Ramos (cell line): ENCODE data around the gene MTMR11.
"Not testable (repeated sequence)": the region's sequence is repeated elsewhere in the genome, so short reads cannot be mapped to it uniquely, and the experiment has no call there.

Experiments
- in situ Hi-C: fragments of 300-500 bp; cut with MboI; formaldehyde crosslinking; loops from one replicate; pipeline ENCODE4 v1.14.3; 2022; ENCODE audit warnings: low sequenced_read_pairs; ENCODE audit not compliant: unreplicated experiment

The MTMR11 gene

DNA sequence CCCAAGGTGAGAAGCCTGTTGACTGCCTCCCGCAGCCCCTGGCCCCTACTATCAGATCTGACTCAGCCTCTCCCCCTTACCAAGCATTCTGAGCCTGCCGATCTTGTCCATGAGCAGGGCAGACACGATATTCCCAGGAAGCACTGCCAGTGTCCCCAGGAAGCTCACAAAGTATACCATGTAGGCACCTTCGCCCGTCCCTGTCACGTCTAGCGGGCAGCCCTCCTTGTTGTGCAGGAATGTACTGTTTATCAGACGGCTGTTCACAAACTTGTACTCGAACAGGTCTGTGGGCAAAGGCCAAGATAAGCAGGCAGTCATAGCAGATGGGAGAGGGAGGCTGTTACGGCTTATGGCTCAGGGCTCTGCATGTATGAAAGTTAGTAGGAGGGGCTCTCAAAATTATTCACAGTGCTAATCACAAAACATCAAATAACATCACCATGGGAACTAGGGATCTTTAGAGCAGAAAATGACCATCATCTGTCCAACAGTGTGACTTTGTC lies 30.1 kb downstream of the MTMR11 start:
- in situ Hi-C loops = no loop called here

DNA sequence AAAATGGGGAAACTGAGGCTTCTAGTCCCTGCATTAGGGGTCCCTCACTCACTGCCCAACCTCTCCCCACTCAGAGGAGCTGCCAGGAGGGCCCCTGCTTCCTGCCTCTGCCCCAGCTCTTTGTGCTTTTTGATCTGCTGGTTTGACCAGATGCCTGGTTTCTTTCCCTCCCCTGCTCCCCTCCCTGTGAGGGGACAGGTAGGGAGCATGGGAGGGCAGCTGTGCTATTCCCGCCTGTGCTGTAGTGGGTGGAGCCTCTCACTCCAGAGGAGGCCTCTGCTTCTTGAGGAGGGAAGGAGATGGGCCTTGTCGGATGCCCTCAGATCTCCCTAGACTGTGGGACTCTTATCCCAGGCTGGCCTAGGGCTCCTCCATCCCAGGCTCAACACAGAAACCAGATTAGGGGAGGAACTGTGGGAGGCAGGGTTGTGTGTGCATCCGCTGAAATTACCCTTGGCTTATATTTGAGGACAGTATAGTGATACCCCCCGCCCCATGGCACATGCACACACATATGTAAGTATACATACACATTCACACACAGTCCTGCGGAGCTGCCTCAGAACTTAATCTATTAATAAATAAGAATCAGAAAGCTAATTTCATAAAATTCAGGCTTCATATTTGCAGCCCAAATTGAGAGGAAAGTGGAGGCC lies 32.7 kb downstream of the MTMR11 start:
- in situ Hi-C loops = no loop called here

DNA sequence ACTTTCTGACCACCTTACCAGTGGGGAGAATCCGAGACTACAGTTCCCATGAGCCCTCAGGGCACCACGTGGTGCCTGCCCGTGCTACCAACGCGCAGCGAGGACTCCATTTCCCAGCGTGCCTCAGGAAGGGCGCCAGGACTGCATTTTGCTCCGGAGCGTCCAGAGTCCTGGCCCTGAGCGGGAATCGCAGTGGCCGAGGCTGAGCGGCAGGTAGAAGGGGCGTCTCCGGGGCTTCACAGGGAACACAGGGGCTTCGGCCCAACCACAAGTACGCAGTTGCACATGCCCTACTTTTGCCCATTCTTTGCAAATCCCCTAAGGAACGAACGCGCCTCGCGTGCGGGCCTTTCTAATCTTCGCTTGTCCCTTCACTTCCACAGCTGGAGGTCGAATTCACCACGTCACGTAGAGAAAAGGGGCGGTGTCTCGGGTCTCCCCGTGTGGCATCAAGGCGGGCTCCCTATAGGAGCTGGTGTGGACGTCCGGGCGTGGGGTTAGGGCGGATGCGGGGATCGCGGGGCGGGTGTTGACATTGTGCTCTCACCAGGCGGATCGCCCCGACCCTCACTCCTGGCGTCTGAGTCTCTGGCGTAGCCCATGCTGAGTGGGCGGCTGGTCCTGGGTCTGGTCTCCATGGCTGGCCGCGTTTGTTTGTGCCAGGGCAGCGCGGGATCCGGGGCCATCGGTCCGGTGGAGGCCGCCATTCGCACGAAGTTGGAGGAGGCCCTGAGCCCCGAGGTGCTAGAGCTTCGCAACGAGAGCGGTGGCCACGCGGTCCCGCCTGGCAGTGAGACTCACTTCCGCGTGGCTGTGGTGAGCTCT lies 37.0 kb downstream of the MTMR11 start, which contains the start of gene BOLA1:
Gene BOLA1, plus strand, starts transcription at position 109 of the 825 bp plus-strand sequence. Its CDS starts 492 bp downstream, at position 601.
- in situ Hi-C loops = no loop called here

DNA sequence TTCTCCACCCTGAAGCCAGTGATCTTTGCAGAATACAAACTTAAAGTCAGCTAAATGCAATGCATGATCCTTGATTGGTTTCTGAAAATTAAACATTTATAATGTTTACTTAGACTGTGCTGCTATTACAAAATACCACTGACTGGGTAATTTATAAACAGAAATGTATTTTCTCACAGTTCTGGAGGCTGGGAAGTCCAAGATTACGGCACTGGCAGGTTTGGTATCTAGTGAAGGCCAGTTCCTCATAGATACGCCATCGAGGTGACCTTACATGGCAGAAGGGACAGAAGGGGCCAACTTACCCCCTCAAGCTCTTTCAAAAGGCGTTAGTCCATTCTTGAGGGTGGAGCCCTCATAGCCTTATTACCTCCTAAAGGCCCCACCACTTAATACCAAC lies 40.1 kb downstream of the MTMR11 start:
- in situ Hi-C loops = no loop called here

DNA sequence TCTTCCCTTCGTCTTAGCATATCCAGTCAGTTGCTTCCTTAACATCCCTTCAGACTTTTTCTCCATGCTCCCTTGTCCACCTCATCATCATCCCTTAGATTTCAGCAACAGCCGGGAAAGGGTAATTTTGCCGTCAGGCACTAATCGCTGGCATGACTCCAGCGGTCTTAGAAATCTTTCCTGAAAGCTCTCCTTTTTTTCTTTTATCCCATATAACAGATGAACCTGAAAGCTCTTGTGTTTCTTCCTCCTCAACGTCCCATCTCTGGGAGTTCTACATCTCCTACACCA lies 47.7 kb downstream of the MTMR11 start:
- in situ Hi-C loops = no loop called here

DNA sequence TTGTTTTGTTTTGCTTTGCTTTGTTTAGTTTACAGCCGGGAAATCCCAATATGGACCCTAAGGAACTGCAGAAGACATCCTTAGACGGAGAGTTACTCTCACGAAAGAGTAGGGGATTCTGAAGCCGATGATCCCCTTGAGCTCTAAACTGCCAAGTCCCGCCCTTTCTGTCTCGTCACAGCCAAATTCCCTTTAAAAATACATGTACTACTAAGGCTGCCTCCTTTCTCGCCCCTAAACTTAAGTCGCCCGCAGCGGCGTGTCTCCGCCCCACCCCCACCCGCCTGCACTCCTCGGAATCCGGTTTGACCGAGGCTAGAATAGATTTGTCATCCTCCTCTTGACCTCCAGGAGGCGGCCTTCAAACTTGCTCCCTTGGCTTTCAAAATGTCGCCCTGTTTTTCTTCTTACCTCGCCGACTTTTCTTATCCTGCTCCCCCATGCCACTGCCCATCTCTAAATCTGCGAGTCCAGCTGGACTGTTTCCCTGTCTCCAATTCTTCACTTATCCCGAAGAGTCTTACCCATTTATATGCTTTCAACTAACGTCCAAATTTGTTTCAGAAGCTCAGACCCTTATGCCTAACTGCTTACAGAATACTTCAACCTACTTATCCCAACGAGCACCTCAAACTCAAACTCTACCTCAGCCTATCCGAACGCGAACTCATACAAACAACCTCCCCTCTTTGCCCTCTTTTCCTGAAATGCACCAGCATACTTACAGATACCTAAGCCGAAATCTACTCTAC lies 48.3 kb downstream of the MTMR11 start:
- in situ Hi-C loops = no loop called here

DNA sequence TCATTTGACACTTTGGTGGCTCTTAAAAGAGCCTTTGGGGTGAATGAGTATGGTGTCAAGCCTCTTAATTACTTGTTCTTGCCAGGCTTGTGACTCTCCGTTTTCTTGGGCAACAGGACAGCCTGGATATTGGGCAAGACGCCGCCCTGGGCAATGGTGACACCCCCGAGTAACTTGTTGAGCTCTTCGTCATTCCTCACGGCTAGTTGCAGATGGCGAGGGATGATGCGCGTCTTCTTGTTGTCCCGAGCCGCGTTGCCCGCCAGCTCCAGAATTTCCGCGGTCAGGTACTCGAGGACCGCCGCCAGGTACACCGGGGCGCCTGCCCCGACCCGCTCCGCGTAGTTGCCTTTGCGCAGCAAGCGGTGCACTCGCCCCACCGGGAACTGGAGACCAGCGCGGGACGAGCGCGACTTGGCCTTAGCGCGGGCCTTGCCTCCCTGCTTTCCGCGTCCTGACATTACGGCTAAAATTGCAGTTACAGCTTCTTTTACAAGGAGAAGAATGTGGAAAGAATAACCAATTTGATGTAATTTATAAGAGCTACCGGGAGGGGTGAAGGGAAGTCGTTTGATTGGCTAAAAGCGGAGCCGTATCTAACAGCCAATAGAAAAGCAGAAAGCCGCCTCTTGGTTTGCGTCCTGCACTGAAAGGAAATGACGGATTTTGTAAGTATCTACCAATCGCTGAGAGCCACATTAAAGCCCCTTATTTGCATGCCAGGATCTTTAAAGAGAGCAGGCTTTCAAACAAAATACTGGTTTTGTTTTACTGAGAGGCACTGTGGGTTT lies 49.0 kb downstream of the MTMR11 start:
- in situ Hi-C loops = no loop called here

DNA sequence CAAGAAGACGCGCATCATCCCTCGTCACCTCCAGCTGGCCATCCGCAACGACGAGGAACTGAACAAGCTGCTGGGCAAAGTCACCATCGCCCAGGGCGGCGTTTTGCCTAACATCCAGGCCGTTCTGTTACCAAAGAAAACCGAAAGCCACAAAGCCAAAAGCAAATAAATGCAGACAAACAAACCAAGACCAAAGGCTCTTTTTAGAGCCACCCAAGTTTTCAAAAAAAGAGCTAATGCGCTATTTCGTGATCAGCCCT lies 49.6 kb downstream of the MTMR11 start:
- in situ Hi-C loops = not testable (repeated sequence)

DNA sequence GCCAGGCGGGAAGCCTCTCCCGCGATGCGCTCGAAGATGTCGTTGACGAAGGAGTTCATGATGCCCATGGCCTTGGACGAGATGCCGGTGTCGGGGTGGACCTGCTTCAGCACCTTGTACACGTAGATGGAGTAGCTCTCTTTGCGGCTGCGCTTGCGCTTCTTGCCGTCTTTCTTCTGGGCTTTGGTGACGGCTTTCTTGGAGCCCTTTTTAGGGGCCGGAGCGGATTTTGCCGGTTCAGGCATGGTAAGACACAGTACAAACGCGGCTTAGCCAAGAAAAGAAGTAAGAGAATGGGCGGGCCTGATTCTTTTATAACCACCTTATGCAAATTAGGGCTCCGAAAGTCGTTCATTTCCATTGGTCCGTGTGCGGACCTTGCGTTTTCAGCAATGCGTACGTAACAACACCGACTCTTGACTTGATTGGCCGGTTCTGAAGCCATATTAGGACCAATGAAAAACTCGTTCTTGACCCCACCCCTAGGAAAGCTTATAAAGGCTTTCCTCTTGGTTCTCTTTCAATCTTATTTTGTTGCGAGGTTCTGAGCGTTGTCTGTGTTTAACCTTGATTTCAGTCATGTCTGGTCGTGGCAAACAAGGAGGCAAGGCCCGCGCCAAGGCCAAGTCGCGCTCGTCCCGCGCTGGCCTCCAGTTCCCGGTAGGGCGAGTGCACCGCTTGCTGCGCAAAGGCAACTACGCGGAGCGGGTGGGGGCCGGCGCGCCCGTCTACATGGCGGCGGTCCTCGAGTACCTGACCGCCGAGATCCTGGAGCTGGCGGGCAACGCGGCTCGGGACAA lies 50.1 kb downstream of the MTMR11 start:
- in situ Hi-C loops = no loop called here

DNA sequence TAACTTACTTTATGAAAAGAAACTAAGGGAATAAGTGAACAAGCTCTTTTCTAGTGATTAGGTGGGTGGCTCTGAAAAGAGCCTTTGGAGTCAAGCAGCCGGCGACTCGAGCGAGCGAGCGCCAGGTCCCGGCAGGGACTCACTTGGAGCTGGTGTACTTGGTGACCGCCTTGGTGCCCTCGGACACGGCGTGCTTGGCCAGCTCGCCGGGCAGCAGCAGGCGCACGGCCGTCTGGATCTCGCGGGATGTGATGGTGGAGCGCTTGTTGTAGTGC lies 50.6 kb downstream of the MTMR11 start:
- in situ Hi-C loops = not testable (repeated sequence)

DNA sequence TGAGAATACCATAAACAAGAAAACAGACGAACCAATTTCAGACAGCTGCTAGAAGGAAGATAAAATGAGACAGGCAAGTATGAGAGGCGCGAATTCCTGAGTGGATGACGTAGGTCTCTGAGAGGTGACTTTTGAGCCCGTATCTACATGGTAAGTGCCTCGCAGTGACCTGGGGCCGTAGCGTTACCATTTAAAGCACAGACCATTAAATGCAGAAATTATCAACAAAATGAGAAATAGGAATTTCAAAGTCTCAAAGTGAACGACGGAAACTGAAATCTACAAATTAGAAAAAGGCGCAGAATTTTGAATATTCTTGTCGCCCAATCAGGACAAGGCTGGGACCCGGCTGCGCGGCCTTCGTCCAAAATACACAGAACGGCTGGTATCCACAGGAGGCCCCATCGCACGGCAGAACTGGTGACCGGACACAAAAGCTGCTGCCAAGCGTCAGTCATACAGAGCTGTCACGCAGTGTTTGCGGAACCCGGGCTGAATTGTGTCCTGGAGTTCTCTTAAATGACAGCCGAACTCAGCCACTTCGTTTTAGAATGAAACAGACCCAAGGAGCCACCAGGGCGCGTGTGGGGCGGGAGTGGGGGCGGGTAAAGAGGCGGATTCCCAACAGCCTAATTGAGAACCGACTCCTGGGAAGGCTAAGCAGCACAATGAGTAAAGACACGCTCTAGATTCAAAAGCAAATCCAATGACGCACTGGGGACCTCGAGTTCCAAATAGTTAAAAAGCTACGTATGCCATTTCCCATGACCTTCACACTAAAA lies 51.1 kb downstream of the MTMR11 start:
- in situ Hi-C loops = no loop called here

DNA sequence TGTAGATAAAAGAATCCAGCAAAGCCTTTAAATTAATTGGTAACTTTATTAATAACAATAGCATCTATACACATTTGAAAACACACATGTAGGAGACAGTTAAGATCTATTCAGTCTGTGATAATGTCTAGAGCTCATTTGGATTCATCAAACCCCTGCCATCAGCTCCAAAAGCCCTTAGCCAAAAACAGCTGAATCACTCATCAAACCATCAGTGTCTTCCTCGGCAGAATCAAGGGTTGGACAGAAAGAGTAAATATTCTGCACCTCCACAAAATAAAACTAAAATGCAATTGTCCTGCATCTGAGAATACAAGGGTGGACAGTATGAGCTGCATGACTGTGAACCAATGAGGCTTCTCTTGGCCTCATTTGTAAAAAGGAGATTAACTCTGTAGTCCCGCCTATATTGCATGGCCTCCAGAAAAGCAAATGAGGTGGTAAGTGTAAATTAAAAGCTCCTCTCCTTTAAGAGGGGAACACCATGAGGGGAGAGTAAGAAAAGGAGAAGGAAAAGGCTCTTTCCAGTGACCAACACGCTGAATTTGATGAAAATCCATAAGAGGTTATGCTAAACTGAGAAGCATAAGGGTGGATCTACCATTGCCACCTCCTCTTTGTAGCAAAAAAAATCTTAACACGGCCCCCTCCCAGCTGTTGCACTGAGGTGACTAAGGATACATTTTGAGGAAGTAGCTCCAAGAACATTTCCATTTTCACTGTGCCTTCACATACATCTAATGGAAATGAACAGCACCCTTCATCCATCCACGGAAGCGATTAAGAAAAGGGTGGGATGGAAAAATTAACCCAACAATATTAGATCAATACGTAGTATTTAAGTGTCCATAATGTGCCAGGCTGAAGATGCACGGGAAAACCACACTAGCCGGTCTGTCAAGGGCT lies 52.0 kb downstream of the MTMR11 start:
- in situ Hi-C loops = no loop called here

DNA sequence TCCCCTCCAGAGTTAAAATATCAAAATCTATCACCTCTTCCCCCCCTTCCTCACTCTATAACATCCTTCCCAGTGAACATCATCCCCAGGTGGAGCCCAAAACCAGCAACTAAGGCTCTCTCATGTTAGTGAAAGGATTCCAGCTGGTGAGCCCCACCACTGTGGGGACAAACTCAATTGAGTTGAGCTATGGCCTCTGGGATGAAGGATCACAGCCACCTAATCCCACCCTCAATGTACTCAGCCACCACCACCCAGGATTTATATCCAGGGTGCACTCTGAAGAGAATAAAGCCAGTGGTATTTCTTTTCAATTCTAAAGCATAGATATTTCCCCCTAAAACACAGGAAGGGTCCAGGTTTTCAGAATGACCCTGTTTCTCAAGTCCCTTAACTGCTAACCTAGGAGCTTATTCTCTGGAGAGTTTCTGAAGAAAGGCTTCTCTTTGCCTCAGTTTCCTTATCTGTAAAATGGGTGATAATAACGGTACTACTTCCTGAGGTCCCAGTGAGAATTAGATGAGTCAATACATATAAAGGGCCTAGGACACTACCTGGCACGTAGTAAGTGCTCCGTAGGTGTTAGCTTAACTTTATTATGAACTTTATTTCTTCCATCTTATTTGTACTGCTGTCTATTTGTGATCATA lies 53.0 kb downstream of the MTMR11 start:
- in situ Hi-C loops = no loop called here

DNA sequence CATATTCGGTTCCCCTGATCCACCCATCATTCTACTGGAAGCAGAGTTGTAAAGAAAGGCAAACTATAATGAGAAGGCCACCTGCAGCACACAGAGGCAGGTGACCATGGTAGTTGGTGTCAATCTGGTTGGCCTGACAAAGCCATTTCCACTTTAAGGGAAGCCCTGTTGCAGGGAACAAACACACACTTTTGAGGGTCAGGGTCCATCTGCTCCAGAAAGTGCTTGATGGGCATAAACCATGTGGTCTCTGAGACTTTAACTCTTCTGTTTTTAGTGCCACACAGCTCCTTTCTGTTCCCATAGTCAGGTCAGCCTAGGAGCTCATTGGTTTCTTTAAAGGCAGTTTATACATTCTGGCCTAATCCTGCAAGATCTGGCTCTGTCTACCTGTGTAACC lies 54.8 kb downstream of the MTMR11 start:
- in situ Hi-C loops = no loop called here

DNA sequence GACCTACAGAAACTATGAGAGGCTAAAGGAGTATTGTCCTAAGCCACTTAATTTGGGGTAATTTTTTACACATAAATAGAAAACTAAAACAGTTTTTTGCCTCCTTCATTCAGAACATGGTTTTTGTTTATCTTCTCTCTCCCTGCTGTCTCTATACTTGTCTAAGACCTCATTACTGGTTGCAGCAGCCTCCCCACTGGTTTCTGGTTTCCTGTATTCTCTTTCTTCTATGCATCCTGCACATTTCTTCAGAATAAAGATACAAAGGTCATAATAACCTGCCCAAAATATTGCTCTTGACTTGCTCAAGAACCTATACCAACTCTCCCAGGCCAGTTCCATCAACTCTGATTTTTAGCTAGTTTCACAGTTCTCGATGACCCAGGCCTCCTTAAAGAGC lies 57.1 kb downstream of the MTMR11 start:
- in situ Hi-C loops = no loop called here
